CD4-positive, alpha-beta T cell (primary cell): Measurements from ENCODE around the gene MAML2. TPM values are rescaled to one million over a fixed set of nuclear protein-coding genes. Genes with fewer than 3 reads are reported as not detected.

Experiments used
- ATAC-seq: fragments of 200-7000 bp; cut with Tn5 transposase; one replicate; pipeline ENCODE4 v1.10.0; 2022; ENCODE audit warnings: mild to moderate bottlenecking; ENCODE audit not compliant: poor library complexity
- CTCF ChIA-PET: fragments of 350-600 bp; sonication (Branson Sonifier 250); formaldehyde crosslinking; loops from one replicate; lab custom pipeline; 2021; ENCODE audit warnings: antibody characterized with exemption, inconsistent platforms; lab: Charles Lee
- POLR2A ChIA-PET: fragments of 350-600 bp; sonication (Branson Sonifier 250); formaldehyde crosslinking; loops from one replicate; lab custom pipeline; 2021; ENCODE audit warnings: antibody characterized with exemption, inconsistent platforms; lab: Charles Lee
- DNase-seq, 14 experiments: peaks; one replicate each; pipeline ENCODE4 v3.0.0-alpha.2; 2013 to 2020; ENCODE audit warnings: mixed read lengths in 2 of 14
- H3K27ac ChIP-seq, 2 donors: one replicate each; pipeline versions ENCODE4 v1.5.1 to v1.7.0; 2013; ENCODE audit warnings: low read length in 2 of 2, low read depth in 1 of 2, mild to moderate bottlenecking in 1 of 2
- H3K27me3 ChIP-seq, 2 experiments: 1 replicate in 1 of 2; 2 replicates in 1 of 2; pipeline versions ENCODE4 v1.6.1 to v1.7.0; 2013; ENCODE audit warnings: low read length in 2 of 2, control low read depth in 1 of 2, mild to moderate bottlenecking in 1 of 2, moderate library complexity in 1 of 2; ENCODE audit not compliant: insufficient read depth in 2 of 2, control insufficient read depth in 1 of 2
- H3K36me3 ChIP-seq: one replicate; pipeline ENCODE4 v1.6.1; 2013; ENCODE audit warnings: low read length, control low read depth; ENCODE audit not compliant: insufficient read depth
- H3K4me1 ChIP-seq: one replicate; pipeline ENCODE4 v1.6.1; 2013; ENCODE audit warnings: low read length, control low read depth; ENCODE audit not compliant: insufficient read depth
- H3K4me3 ChIP-seq: one replicate; pipeline ENCODE4 v1.5.1; 2013; ENCODE audit warnings: mild to moderate bottlenecking, low read length, moderate library complexity
- H3K9me3 ChIP-seq, 2 experiments: 1 replicate in 1 of 2; 2 replicates in 1 of 2; pipeline versions ENCODE4 v1.6.1 to v1.7.0; 2013; ENCODE audit warnings: low read length in 2 of 2, mild to moderate bottlenecking in 2 of 2, control low read depth in 1 of 2, moderate library complexity in 1 of 2; ENCODE audit not compliant: control insufficient read depth in 1 of 2, insufficient read depth in 1 of 2
- H3K27ac Mint-ChIP-seq: one replicate; pipeline ENCODE4 v1.8.0; 2020; ENCODE audit warnings: mixed read lengths
- H3K27me3 Mint-ChIP-seq: one replicate; pipeline ENCODE4 v1.8.0; 2021; ENCODE audit warnings: mixed read lengths
- H3K36me3 Mint-ChIP-seq: one replicate; pipeline ENCODE4 v1.8.0; 2021; ENCODE audit warnings: low read depth, mixed read lengths
- H3K4me1 Mint-ChIP-seq: one replicate; pipeline ENCODE4 v1.8.0; 2021; ENCODE audit warnings: low read depth, mixed read lengths
- H3K4me3 Mint-ChIP-seq: one replicate; pipeline ENCODE4 v1.8.0; 2020; ENCODE audit warnings: mild to moderate bottlenecking, mixed read lengths
- H3K9me3 Mint-ChIP-seq: one replicate; pipeline ENCODE4 v1.8.0; 2020; ENCODE audit warnings: mixed read lengths
- CTCF ChIP-seq: fragments of 200-600 bp; IDR thresholded peaks from one replicate; pipeline ENCODE4 v1.8.0; 2022; ENCODE audit warnings: antibody characterized with exemption, mild to moderate bottlenecking
- intact Hi-C, 2 experiments: fragments of 100-400 bp; cut with DNase I in 1 of 2; cut with micrococcal nuclease in 1 of 2; formaldehyde crosslinking; loops; one replicate each; pipeline versions ENCODE4 v1.15.1 to v1.9.0; 2023 to 2025; cut with DNase I, micrococcal nuclease
- total RNA-seq, 174 experiments: library from RNA in 2 of 174; stranded (reverse) in 2 of 174; gene quantifications; one replicate each; pipeline ENCODE4 v1.2.3 and lab custom pipeline; 2021 to 2026

MAML2 gene
- total RNA-seq, 2 experiments from 2014 or later: 58.8 to 59.8 TPM

- Histone ChIP-seq H3K36me3 (peaks cover 17% of the 10 kb centered on the region), H3K4me3 (no peak overlapping the region), H3K9me3 (no peaks in the 10 kb centered on the region), H3K4me1 (peaks cover 39% of the 10 kb centered on the region), H3K27ac (no peak overlapping the region), H3K27me3 (no peaks in the 10 kb centered on the region)
- ATAC-seq: no peak
- TF ChIP-seq CTCF: no peak
- H3K27ac Mint-ChIP-seq: peak overlapping the region; percentile 85
- peaks cover 100% of the 10 kb centered on the region for H3K4me1 Mint-ChIP-seq
- H3K9me3 Mint-ChIP-seq: no peaks in the 10 kb centered on the region
- intact Hi-C loops: no loop called here
- no peaks in the 10 kb centered on the region for H3K27me3 Mint-ChIP-seq
- H3K36me3 Mint-ChIP-seq: peaks cover 73% of the 10 kb centered on the region
- POLR2A ChIA-PET: interaction anchor here (2.0 to 2.1 kb wide), 2 partner anchors 10 to 23 kb away, joined by 5 to 9 read pairs; no protein-coding TSS in a partner anchor
- no peak for DNase-seq
- CTCF ChIA-PET: interaction anchor here (0.7 to 1.9 kb wide), 2 partner anchors 8 to 28 kb away, joined by 3 to 8 read pairs; partner anchors contain the start of gene MAML2
- H3K4me3 Mint-ChIP-seq: no peak overlapping the region
Measured at GRCh38 chr11:96315476-96315875, 27.5 kb downstream of the MAML2 start.

GRCh38 chr11:96314326-96315020 lies 28.5 kb downstream of the MAML2 start:
- peaks cover 63% of the 10 kb centered on the region for H3K36me3 Mint-ChIP-seq

GRCh38 chr11:96313163-96313562 lies 29.8 kb downstream of the MAML2 start:
- CTCF ChIA-PET: no interaction called here
- Histone ChIP-seq H3K4me1 (peaks cover 35% of the 10 kb centered on the region), H3K36me3 (peaks cover 17% of the 10 kb centered on the region), H3K27me3 (no peaks in the 10 kb centered on the region), H3K27ac (no peak overlapping the region), H3K4me3 (no peak overlapping the region), H3K9me3 (no peaks in the 10 kb centered on the region)
- TF ChIP-seq CTCF: no peak
- Mint-ChIP-seq H3K27ac (peak overlapping the region; percentile 85), H3K9me3 (no peaks in the 10 kb centered on the region), H3K27me3 (no peaks in the 10 kb centered on the region), H3K36me3 (peaks cover 57% of the 10 kb centered on the region), H3K4me3 (peak overlapping the region; percentile 8), H3K4me1 (peaks cover 97% of the 10 kb centered on the region)
- no peak for ATAC-seq
- POLR2A ChIA-PET: interaction anchor here (0.9 kb wide), 1 partner anchor 13 kb away, joined by 3 read pairs; no protein-coding TSS in a partner anchor
- no peak for DNase-seq
- intact Hi-C loops: no loop called here

More at GRCh38 chr11:96314326-96315020, 28.5 kb downstream of the MAML2 start:
- peaks cover 39% of the 10 kb centered on the region for H3K4me1 ChIP-seq
- H3K9me3 ChIP-seq: no peaks in the 10 kb centered on the region
- no peak for TF ChIP-seq CTCF
- ATAC-seq: peak; percentile 72
- H3K9me3 Mint-ChIP-seq: no peaks in the 10 kb centered on the region
- ChIA-PET POLR2A (interaction anchor here (0.9 to 2.1 kb wide), 8 partner anchors 9 to 97 kb away, joined by 3 to 9 read pairs (median 4); no protein-coding TSS in a partner anchor), CTCF (interaction anchor here (1.9 kb wide), 1 partner anchor 29 kb away, joined by 8 read pairs; the partner anchor contains the start of gene MAML2)
- H3K4me1 Mint-ChIP-seq: peaks cover 97% of the 10 kb centered on the region
- peak overlapping the region; percentile 85 for H3K27ac Mint-ChIP-seq
- peak in 2 of 14 experiments; percentile 19 to 41 for DNase-seq
- intact Hi-C loops: no loop called here
- no peaks in the 10 kb centered on the region for H3K27me3 ChIP-seq
- H3K4me3 ChIP-seq: no peak overlapping the region
- peaks cover 17% of the 10 kb centered on the region for H3K36me3 ChIP-seq
- peak overlapping the region; percentile 28 to 38 for H3K27ac ChIP-seq
- H3K27me3 Mint-ChIP-seq: no peaks in the 10 kb centered on the region
- H3K4me3 Mint-ChIP-seq: peak overlapping the region; percentile 42
